ENCODE results near the gene HS3ST2. TPM values are rescaled to one million over a fixed set of nuclear protein-coding genes. Genes with fewer than 3 reads are reported as not detected.
"Not testable (repeated sequence)": the region's sequence is repeated elsewhere in the genome, so short reads cannot be mapped to it uniquely, and the experiment has no call there.

Gene HS3ST2
- total and polyA plus RNA-seq, 3 experiments from 2014 or later = not detected

DNA sequence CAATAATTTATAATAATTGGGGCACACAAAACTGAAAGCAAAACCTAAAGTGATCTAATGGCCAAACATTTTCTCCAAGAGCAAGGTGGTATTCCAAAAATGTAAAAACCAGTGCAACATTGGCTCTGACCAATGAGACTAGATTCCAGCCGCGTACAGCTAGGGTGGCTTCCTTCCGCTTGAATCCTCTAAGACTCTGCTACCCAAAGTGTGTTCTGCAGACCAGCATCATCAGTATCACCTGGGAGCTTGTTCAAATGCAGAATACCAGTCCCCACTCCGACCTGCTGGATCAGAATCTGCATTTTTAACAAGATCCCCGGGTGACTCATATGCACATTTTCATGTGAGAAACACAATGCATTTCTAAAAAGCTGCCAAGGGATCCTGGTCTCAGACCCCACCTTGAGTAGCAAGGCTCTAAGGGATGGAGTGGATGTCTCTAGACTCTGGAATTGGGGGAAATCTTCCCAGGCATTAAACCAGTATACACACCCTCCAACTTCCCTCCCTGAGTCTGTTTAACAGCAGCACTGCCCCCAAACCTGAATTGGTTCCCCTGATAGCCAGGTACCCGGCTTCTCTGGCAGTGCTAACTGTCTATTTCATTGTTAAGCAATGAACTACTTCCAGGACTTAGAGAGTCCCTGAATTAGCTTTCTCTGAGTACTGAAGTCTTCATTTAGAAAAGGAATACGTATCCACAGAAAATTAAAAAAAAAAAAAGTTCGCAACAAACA is 118.2 kb downstream of the HS3ST2 start:
- Mint-ChIP-seq H3K27ac (no peak overlapping the region), H3K4me3 (no peak overlapping the region), H3K27me3 (peaks cover 14 to 51% of the 10 kb centered on the region in 2 donors), H3K9me3 (no peaks in the 10 kb centered on the region), H3K36me3 (no peaks in the 10 kb centered on the region), H3K4me1 (no peaks in the 10 kb centered on the region)
- DNase-seq = no peak
- no peak overlapping the region for H3K27ac ChIP-seq (ENCODE audit: low read depth, low read length)
- no peaks in the 10 kb centered on the region for H3K27me3 ChIP-seq (ENCODE audit: insufficient read depth, low read length, poor library complexity, severe bottlenecking)
- ChIA-PET CTCF (no interaction called here), POLR2A (no interaction called here)
- H3K4me1 ChIP-seq (ENCODE audit: insufficient read depth, low read length) = no peaks in the 10 kb centered on the region
- H3K36me3 ChIP-seq (ENCODE audit: insufficient read depth, low read length) = no peaks in the 10 kb centered on the region
- no peaks in the 10 kb centered on the region for H3K9me3 ChIP-seq (ENCODE audit: low read length)
- H3K4me3 ChIP-seq (ENCODE audit: low read length) = no peak overlapping the region

DNA sequence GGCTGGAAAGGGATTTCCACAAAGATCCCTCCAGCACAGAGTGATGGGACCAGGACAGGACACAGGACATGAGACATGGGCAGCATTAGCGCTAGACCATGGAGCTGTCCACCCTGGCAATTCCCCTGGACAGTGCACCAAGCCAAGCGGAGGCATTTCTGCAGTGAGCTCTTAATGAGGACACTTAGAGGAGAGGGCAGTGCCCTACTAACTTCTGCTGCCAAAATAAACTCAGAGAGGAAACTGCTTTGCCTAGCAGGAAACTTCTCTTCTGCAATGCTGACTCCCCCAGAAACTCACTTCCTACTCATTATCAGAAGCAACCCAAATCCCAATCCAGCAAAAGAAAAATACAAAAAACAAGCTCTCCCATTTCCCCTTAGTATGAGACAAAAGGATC is 119.2 kb downstream of the HS3ST2 start:
- H3K9me3 ChIP-seq (ENCODE audit: low read length) = no peaks in the 10 kb centered on the region
- ChIA-PET POLR2A (no interaction called here), CTCF (no interaction called here)
- Mint-ChIP-seq H3K4me3 (no peak overlapping the region), H3K4me1 (no peaks in the 10 kb centered on the region), H3K27me3 (peaks cover 14 to 46% of the 10 kb centered on the region in 2 donors), H3K36me3 (no peaks in the 10 kb centered on the region), H3K27ac (no peak overlapping the region), H3K9me3 (no peaks in the 10 kb centered on the region)
- no peaks in the 10 kb centered on the region for H3K4me1 ChIP-seq (ENCODE audit: insufficient read depth, low read length)
- no peaks in the 10 kb centered on the region for H3K27me3 ChIP-seq (ENCODE audit: insufficient read depth, low read length, poor library complexity, severe bottlenecking)
- DNase-seq = no peak
- H3K27ac ChIP-seq (ENCODE audit: low read depth, low read length) = no peak overlapping the region
- H3K36me3 ChIP-seq (ENCODE audit: insufficient read depth, low read length) = no peaks in the 10 kb centered on the region
- H3K4me3 ChIP-seq (ENCODE audit: low read length) = no peak overlapping the region

DNA sequence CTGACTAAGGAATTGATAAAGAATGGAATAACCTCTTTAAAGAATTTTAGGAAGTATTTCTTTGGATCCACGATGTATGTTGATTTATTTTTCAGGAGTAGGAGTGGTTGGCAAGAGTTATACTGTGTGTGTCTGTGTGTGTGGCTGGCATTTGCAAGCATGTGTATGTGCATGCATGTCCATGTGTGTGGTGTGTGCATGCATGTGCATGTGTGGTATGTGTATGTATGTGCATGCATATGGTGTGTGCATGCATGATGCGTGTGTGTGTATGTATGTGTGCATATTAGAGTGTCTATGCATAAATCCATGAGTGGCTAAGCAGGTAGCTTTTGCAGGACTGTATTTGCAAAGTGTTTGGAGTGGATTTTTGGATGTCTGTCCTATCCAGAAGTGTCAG is 120.8 kb downstream of the HS3ST2 start:
- Mint-ChIP-seq H3K36me3 (no peaks in the 10 kb centered on the region), H3K9me3 (no peaks in the 10 kb centered on the region), H3K27me3 (peaks cover 8 to 45% of the 10 kb centered on the region in 2 donors), H3K4me3 (no peak overlapping the region), H3K27ac (no peak overlapping the region), H3K4me1 (no peaks in the 10 kb centered on the region)
- no peaks in the 10 kb centered on the region for H3K27me3 ChIP-seq (ENCODE audit: insufficient read depth, low read length, poor library complexity, severe bottlenecking)
- no peaks in the 10 kb centered on the region for H3K36me3 ChIP-seq (ENCODE audit: insufficient read depth, low read length)
- no peaks in the 10 kb centered on the region for H3K9me3 ChIP-seq (ENCODE audit: low read length)
- ChIA-PET CTCF (no interaction called here), POLR2A (no interaction called here)
- no peak for DNase-seq
- no peak overlapping the region for H3K4me3 ChIP-seq (ENCODE audit: low read length)
- H3K27ac ChIP-seq (ENCODE audit: low read depth, low read length) = no peak overlapping the region
- H3K4me1 ChIP-seq (ENCODE audit: insufficient read depth, low read length) = no peaks in the 10 kb centered on the region

DNA sequence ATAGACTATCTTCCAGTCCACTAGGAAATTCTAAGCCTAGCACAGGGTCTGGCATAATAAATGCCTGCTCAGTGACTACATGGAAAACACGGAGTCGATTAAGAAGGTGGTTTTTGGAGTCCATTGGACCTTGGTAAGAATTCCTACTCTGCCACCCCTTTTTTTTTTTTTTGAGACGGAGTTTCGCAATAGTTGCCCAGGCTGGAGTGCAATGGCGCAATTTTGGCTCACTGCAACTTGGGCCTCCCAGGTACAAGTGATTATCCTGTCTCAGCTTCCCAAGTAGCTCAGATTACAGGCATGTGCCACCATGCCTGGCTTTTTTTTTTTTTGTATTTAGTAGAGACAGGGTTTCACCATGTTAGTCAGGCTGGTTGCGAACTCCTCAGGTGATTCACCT is 123.2 kb downstream of the HS3ST2 start:
- CTCF ChIA-PET = no interaction called here
- H3K36me3 Mint-ChIP-seq = no peaks in the 10 kb centered on the region

DNA sequence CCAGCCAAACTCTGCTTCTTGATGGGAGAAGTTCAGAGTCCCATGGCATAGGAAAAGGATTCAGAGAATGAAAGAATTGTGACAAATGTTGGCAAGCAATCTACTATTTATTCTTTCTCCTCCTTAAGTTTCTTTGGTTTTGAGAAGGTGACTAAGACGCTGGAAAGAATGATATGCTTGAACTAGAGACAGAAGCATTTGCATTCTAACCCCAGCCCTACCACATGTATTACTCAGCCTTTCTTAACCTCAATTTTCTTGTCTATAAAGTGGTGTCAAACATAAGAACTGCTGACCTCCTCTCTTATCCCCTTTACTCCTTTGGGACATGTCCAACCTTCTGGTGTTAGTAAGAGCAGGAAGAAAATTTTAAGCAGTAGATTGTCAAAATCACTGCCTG is 124.7 kb downstream of the HS3ST2 start:
- ChIA-PET POLR2A (interaction anchor here (0.6 kb wide), 1 partner anchor 28 kb away, joined by 4 read pairs; no protein-coding TSS in a partner anchor), CTCF (no interaction called here)
- no peak overlapping the region for H3K4me3 ChIP-seq (ENCODE audit: low read length)
- DNase-seq = no peak
- no peaks in the 10 kb centered on the region for H3K9me3 ChIP-seq (ENCODE audit: low read length)
- Mint-ChIP-seq H3K4me3 (no peak overlapping the region), H3K9me3 (no peaks in the 10 kb centered on the region), H3K27me3 (peaks cover 5 to 36% of the 10 kb centered on the region in 2 donors), H3K27ac (no peak overlapping the region), H3K4me1 (no peaks in the 10 kb centered on the region), H3K36me3 (no peaks in the 10 kb centered on the region)
- no peaks in the 10 kb centered on the region for H3K4me1 ChIP-seq (ENCODE audit: insufficient read depth, low read length)
- H3K27ac ChIP-seq (ENCODE audit: low read depth, low read length) = no peak overlapping the region
- H3K36me3 ChIP-seq (ENCODE audit: insufficient read depth, low read length) = no peaks in the 10 kb centered on the region
- H3K27me3 ChIP-seq (ENCODE audit: insufficient read depth, low read length, poor library complexity, severe bottlenecking) = no peaks in the 10 kb centered on the region

More for the DNA sequence above, 123.2 kb downstream of the HS3ST2 start:
- DNase-seq = no peak
- H3K36me3 ChIP-seq (ENCODE audit: insufficient read depth, low read length) = no peaks in the 10 kb centered on the region
- Mint-ChIP-seq H3K9me3 (no peaks in the 10 kb centered on the region), H3K4me1 (no peaks in the 10 kb centered on the region), H3K27ac (no peak overlapping the region), H3K4me3 (no peak overlapping the region), H3K27me3 (peaks cover 8 to 36% of the 10 kb centered on the region in 2 donors)
- no peaks in the 10 kb centered on the region for H3K9me3 ChIP-seq (ENCODE audit: low read length)
- no peak overlapping the region for H3K27ac ChIP-seq (ENCODE audit: low read depth, low read length)
- no peak overlapping the region for H3K4me3 ChIP-seq (ENCODE audit: low read length)
- no peaks in the 10 kb centered on the region for H3K27me3 ChIP-seq (ENCODE audit: insufficient read depth, low read length, poor library complexity, severe bottlenecking)
- no peaks in the 10 kb centered on the region for H3K4me1 ChIP-seq (ENCODE audit: insufficient read depth, low read length)
- POLR2A ChIA-PET = no interaction called here

DNA sequence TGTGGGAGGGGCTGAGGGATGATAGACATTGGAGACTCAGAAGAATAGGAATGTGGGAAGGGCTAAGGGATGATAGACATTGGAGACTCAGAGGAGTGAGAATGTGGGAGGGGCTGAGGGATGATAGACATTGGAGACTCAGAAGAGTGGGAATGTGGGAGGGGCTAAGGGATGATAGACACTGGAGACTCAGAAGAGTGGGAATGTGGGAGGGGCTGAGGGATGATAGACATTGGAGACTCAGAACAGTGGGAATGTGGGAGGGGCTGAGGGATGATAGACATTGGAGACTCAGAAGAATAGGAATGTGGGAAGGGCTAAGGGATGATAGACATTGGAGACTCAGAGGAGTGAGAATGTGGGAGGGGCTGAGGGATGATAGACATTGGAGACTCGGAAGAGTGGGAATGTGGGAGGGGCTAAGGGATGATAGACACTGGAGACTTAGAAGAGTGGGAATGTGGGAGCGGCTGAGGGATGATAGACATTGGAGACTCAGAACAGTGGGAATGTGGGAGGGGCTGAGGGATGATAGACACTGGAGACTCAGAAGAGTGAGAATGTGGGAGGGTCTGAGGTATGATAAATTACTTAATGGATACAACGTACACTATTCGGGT is 125.9 kb downstream of the HS3ST2 start:
- H3K27ac ChIP-seq (ENCODE audit: low read depth, low read length); H3K36me3 Mint-ChIP-seq; H3K4me1 ChIP-seq (ENCODE audit: insufficient read depth, low read length); H3K27ac Mint-ChIP-seq; H3K9me3 ChIP-seq (ENCODE audit: low read length); CTCF ChIA-PET; H3K9me3 Mint-ChIP-seq; DNase-seq; H3K4me3 ChIP-seq (ENCODE audit: low read length); H3K4me1 Mint-ChIP-seq; H3K4me3 Mint-ChIP-seq; POLR2A ChIA-PET; H3K27me3 ChIP-seq (ENCODE audit: insufficient read depth, low read length, poor library complexity, severe bottlenecking); H3K36me3 ChIP-seq (ENCODE audit: insufficient read depth, low read length): not testable (repeated sequence)
- H3K27me3 Mint-ChIP-seq = peaks cover 6 to 36% of the 10 kb centered on the region in 2 donors

DNA sequence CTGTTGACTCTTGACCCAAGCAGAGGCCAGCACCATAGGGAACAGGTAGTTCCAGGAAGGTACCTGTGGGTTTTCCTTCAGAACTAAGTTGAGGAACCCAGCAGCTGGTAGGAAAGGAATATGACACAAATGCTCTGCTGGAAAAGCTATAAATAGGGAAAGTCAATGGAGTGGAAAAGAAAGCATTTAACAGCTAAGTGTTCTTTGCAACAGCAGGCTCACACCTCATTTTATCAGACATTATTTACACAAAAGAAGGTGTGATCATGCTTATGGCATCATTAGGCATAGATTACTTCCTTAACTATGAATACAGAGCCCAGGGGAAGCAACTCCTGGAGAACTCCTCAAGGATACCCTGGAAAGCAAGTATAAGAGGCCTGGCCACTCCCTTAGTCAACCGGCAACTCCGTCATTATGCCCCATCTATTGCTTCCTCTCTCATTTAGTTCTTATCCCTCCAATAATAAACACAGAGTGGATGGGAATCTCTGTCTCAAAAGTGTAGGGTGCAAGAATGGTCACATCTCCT is 128.1 kb downstream of the HS3ST2 start:
- ChIA-PET POLR2A (no interaction called here), CTCF (no interaction called here)
- Mint-ChIP-seq H3K4me1 (no peaks in the 10 kb centered on the region), H3K27me3 (peaks cover 4 to 44% of the 10 kb centered on the region in 2 donors), H3K4me3 (no peak overlapping the region), H3K9me3 (no peaks in the 10 kb centered on the region), H3K27ac (no peak overlapping the region), H3K36me3 (no peaks in the 10 kb centered on the region)
- Histone ChIP-seq H3K4me1 (ENCODE audit: insufficient read depth, low read length) (no peaks in the 10 kb centered on the region), H3K9me3 (ENCODE audit: low read length) (no peaks in the 10 kb centered on the region), H3K4me3 (ENCODE audit: low read length) (no peak overlapping the region), H3K27ac (ENCODE audit: low read depth, low read length) (no peak overlapping the region), H3K36me3 (ENCODE audit: insufficient read depth, low read length) (no peaks in the 10 kb centered on the region), H3K27me3 (ENCODE audit: insufficient read depth, low read length, poor library complexity, severe bottlenecking) (no peaks in the 10 kb centered on the region)
- no peak for DNase-seq

DNA sequence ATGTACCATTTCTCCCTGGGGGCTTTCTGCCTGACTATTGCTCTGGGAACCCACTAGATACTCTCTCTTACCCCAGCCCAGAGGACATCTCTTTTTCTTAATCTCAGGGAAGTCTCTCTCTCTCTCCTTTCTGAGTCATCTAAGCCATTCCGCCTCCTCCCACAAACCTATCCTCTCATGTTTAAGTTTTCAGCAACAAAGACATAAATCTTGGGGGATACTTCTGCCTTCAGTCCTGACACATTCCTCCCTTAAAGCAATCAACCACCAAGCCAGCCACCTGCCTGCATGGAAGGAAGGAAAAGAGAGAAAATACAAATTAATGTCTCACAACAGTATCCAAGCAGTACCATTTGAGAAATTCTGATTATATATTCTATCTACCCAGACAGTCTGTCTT is 128.8 kb downstream of the HS3ST2 start:
- Mint-ChIP-seq H3K9me3 (no peaks in the 10 kb centered on the region), H3K4me1 (peaks cover 0 to 3% (median 0%) of the 10 kb centered on the region in 3 donors), H3K27ac (no peak overlapping the region), H3K36me3 (no peaks in the 10 kb centered on the region), H3K4me3 (no peak overlapping the region), H3K27me3 (peaks cover 4 to 51% of the 10 kb centered on the region in 2 donors)
- DNase-seq = no peak
- Histone ChIP-seq H3K4me1 (ENCODE audit: insufficient read depth, low read length) (no peaks in the 10 kb centered on the region), H3K4me3 (ENCODE audit: low read length) (no peak overlapping the region), H3K36me3 (ENCODE audit: insufficient read depth, low read length) (no peaks in the 10 kb centered on the region), H3K9me3 (ENCODE audit: low read length) (no peaks in the 10 kb centered on the region), H3K27ac (ENCODE audit: low read depth, low read length) (no peak overlapping the region), H3K27me3 (ENCODE audit: insufficient read depth, low read length, poor library complexity, severe bottlenecking) (no peaks in the 10 kb centered on the region)
- ChIA-PET POLR2A (no interaction called here), CTCF (no interaction called here)

Measured in CD8-positive, alpha-beta memory T cell (primary cell).